ENCODE measurements around the gene SFMBT2. TPM values are rescaled to one million over a fixed set of nuclear protein-coding genes. Genes with fewer than 3 reads are reported as not detected.
"Not testable (repeated sequence)": the region's sequence is repeated elsewhere in the genome, so short reads cannot be mapped to it uniquely, and the experiment has no call there.

SFMBT2 gene
- total RNA-seq, 1 donor: 2.0 TPM

- TF ChIP-seq CTCF (IDR thresholded peaks at IDR 0.05; ENCODE audit: insufficient read depth, low read length): no peak
- DNase-seq (ENCODE audit: low read depth): no peak
- H3K4me3 ChIP-seq (ENCODE audit: low read depth, low read length): no peak overlapping the region
Measured at GRCh38 chr10:7318836-7319235, 92.0 kb downstream of the SFMBT2 start.

- DNase-seq (ENCODE audit: low read depth): no peak
- TF ChIP-seq CTCF (IDR thresholded peaks at IDR 0.05; ENCODE audit: insufficient read depth, low read length): no peak
- H3K4me3 ChIP-seq (ENCODE audit: low read depth, low read length): no peak overlapping the region
Measured at GRCh38 chr10:7317786-7318446, 92.9 kb downstream of the SFMBT2 start.

- DNase-seq (ENCODE audit: low read depth): no peak
- H3K4me3 ChIP-seq (ENCODE audit: low read depth, low read length): no peak overlapping the region
- TF ChIP-seq CTCF (IDR thresholded peaks at IDR 0.05; ENCODE audit: insufficient read depth, low read length): no peak
Measured at GRCh38 chr10:7316839-7317238, 94.0 kb downstream of the SFMBT2 start.

GRCh38 chr10:7315906-7316305, 94.9 kb downstream of the SFMBT2 start:
- no peak for DNase-seq (ENCODE audit: low read depth)
- TF ChIP-seq CTCF (IDR thresholded peaks at IDR 0.05; ENCODE audit: insufficient read depth, low read length): no peak
- no peak overlapping the region for H3K4me3 ChIP-seq (ENCODE audit: low read depth, low read length)

- no peak overlapping the region for H3K4me3 ChIP-seq (ENCODE audit: low read depth, low read length)
- DNase-seq (ENCODE audit: low read depth): no peak
- TF ChIP-seq CTCF (IDR thresholded peaks at IDR 0.05; ENCODE audit: insufficient read depth, low read length): no peak
Measured at GRCh38 chr10:7314170-7314569, 96.7 kb downstream of the SFMBT2 start.

- DNase-seq (ENCODE audit: low read depth): no peak
Measured at GRCh38 chr10:7312488-7312857, 98.4 kb downstream of the SFMBT2 start.

GRCh38 chr10:7311850-7312487, 98.9 kb downstream of the SFMBT2 start:
- not testable (repeated sequence) for H3K4me3 ChIP-seq (ENCODE audit: low read depth, low read length); DNase-seq (ENCODE audit: low read depth)

More at GRCh38 chr10:7312488-7312857, 98.4 kb downstream of the SFMBT2 start:
- H3K4me3 ChIP-seq (ENCODE audit: low read depth, low read length): no peak overlapping the region
- no peak for TF ChIP-seq CTCF (IDR thresholded peaks at IDR 0.05; ENCODE audit: insufficient read depth, low read length)
